Skeletal muscle cell (primary cell): Measurements from ENCODE around the gene GYPA.
"Not testable (repeated sequence)": the region's sequence is repeated elsewhere in the genome, so short reads cannot be mapped to it uniquely, and the experiment has no call there.

Experiments
- DNase-seq: peaks from one replicate; pipeline ENCODE4 v3.0.0-alpha.2; 2010; ENCODE audit warnings: low read depth
- H3K4me3 ChIP-seq: 2 replicates; pipeline ENCODE4 v1.5.1; 2011; ENCODE audit warnings: low read depth, mild to moderate bottlenecking, control low read depth, low read length, moderate library complexity

Gene GYPA

GRCh38 chr4:144130167-144130566 lies 10.4 kb downstream of the GYPA start:
- not testable (repeated sequence) for H3K4me3 ChIP-seq, DNase-seq

DNA sequence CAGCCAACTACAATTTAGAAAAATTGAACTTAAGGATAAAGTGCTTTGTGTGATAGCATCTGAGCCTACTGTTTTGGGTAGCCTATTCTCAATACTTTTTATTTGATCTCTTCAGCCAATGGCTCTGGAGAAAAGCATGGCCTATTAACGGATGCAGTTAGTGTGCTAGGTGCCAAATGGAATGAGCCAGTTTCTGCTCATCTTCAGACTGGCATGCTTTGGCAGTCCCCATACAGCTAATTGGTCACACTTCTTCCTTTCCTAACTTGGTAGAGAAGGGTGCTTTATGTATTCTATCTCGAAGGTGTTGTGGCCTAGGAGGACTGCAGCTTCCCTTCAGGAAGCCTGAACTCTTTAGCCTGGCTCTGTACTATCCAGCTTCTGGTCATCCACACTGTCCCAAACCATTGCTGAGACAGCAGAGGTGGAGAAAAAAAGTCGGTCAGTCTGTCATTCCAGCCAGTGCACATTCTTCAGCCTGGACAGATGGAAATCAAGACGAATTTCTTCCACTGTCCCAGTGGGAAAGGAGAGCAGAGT lies 11.1 kb downstream of the GYPA start:
- H3K4me3 ChIP-seq, DNase-seq: not testable (repeated sequence)

GRCh38 chr4:144128709-144129320 lies 11.7 kb downstream of the GYPA start:
- not testable (repeated sequence) for DNase-seq, H3K4me3 ChIP-seq

GRCh38 chr4:144125109-144125508 lies 15.4 kb downstream of the GYPA start:
- not testable (repeated sequence) for H3K4me3 ChIP-seq, DNase-seq

DNA sequence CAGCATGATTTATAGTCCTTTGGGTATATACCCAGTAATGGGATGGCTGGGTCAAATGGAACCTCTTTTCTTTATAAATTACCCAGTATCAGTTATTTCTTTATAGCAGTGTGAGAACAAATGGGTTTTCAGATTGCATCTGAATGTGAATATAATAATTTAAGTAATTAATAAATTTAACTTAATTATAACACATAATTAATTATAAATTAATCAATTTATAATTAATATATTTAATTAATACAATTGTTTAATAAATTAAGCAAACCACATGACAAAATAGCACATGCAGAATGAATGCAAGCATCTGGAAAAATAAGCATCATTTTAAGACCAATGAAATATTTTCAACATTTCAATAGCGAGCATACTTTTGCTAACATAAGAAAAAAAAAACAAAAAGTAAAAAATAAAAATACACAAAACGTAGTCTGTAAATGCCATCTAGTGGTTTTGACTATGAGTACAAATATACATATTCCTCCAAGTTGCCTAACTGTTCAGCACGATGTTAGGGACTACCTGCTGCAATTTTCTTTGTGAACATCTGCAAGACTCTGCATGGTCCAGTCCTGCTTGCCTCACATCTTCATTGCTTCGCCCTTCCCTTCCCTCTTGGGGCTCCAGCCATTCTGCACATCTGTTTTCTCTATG lies 16.4 kb downstream of the GYPA start:
- not testable (repeated sequence) for DNase-seq, H3K4me3 ChIP-seq

DNA sequence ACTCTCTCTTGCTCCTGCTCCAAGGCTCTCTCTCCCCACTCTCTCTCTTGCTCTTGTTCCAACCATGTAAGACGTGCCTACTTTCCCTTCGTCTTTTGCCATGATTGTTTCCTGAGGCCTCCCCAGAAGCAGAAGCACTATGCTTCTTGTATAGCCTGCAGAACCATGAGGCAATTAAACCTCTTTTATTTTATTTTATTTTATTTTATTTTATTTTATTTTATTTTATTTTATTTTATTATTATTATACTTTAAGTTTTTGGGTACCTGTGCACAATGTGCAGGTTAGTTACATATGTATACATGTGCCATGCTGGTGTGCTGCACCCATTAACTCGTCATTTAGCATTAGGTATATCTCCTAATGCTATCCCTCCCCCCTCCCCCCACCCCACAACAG lies 17.2 kb downstream of the GYPA start:
- not testable (repeated sequence) for H3K4me3 ChIP-seq, DNase-seq

DNA sequence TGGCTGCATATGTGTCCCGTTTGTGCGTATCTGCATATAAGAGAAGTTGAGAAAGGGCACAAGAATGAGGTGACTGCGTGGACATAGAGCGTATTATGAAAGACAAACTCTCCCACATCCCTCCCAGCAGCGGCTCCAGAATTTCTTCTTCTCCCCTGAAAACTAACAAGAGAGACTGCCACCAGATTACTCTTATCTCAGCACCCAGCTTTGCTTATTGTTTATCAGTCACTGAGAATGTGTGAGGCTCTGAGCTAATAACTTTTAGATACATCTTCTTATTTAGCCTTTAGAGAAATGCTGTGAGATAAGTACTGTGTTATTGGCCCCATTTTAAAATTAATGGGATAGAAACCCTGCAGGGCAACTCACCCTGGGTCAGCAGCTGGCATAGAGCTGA lies 20.8 kb downstream of the GYPA start:
- DNase-seq, H3K4me3 ChIP-seq: not testable (repeated sequence)

DNA sequence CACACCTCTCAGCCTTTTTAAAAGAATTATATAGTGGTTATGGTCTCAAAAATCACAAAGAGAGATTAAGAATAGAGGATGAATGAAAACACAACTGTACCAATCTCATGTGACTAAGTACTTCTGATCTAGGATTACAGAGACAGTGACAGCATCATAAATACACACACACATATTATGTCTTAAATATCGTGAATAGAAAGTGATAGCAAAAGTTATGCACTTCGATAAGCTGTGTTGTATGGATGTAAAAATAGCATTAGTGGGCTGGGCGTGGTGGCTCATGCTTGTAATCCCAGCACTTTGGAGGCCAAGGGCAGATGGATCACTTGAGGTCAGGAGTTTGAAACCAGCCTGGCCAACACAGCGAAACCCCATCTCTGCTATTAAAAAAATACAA lies 25.0 kb downstream of the GYPA start:
- no peak overlapping the region for H3K4me3 ChIP-seq
- DNase-seq: no peak

DNA sequence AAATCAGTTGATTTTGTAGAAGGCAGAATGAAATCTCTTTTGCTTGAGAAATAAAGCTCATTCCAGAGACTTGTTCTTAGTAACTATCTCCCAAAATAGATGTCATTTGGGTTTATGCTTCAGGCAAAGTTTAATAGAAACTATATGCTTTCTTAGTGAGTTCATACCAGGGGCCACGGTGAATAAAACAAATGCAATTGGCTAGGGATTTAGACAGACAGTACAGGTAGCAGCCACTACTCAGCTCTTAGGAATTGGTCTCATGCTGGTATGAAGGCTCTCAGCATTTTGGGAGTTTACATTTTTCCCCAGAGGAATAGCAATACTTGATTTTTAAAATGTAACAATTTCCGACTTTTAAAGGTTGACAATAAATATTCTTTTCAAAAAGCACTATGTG lies 27.0 kb downstream of the GYPA start:
- DNase-seq: no peak
- H3K4me3 ChIP-seq: no peak overlapping the region

GRCh38 chr4:144104509-144105130 lies 35.9 kb downstream of the GYPA start:
- DNase-seq: no peak
- no peak overlapping the region for H3K4me3 ChIP-seq

GRCh38 chr4:144097776-144098175 lies 42.7 kb downstream of the GYPA start:
- DNase-seq, H3K4me3 ChIP-seq: not testable (repeated sequence)

DNA sequence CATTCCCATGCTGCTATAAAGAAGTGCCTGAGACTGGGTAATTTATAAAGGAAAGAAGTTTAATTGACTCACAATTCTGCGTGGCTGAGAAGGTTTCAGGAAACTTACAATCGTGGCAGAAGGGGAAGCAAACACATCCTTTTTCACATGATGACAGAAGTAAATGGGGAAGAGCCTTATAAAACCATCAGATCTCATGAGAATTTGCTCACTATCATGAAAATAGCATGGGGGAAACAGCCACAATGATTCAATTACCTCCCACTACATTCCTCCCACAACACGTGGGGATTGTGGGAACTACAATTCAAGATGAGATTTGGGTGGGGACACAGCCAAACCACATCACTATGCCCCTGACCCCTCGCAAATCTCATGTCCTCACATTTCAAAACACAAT lies 46.5 kb downstream of the GYPA start:
- DNase-seq, H3K4me3 ChIP-seq: not testable (repeated sequence)

- not testable (repeated sequence) for DNase-seq, H3K4me3 ChIP-seq
Measured at GRCh38 chr4:144091181-144091580, 49.3 kb downstream of the GYPA start.

DNA sequence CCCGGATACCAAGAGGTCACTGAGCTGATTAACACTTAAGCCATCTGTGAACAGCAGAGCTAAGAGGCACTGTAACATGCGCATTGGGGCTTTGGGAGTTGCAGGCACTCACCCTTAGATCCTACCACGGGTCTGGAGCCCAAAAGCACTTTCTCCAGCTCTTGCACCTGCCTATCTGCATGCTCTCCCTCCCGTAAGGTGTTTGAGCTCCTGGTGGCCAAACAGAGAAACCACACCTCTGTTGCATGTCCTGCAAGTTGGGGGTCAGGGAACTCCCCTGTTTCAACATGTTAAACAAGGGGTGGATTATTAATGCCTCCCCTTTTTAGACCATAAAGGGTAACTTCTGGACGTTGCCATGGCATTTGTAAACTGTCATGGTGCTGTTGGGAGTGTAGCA lies 49.8 kb downstream of the GYPA start:
- H3K4me3 ChIP-seq: no peak overlapping the region
- no peak for DNase-seq

- H3K4me3 ChIP-seq, DNase-seq: not testable (repeated sequence)
Measured at GRCh38 chr4:144082053-144082452, 58.5 kb downstream of the GYPA start.

DNA sequence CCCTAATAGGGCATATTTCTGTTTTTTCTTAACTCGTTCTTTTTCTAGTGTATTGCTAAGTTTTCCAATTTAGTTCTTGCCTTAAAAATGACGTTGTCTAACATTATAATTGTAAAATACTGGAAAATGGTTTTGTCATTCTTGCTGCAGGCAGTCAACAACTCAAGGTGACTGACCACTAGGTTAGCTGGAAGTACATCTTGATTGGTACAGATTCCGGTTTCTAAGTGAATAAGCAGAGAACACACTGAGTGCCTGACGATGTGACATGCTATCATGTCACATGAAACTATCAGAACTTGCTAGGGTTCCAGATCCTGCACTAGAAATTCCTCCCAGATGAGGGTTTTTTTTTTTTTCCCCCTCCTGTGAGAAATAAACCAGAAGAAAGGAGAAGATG lies 60.4 kb downstream of the GYPA start:
- not testable (repeated sequence) for H3K4me3 ChIP-seq, DNase-seq

GRCh38 chr4:144078746-144079145 lies 61.8 kb downstream of the GYPA start:
- not testable (repeated sequence) for DNase-seq, H3K4me3 ChIP-seq

- not testable (repeated sequence) for DNase-seq, H3K4me3 ChIP-seq
Measured at GRCh38 chr4:144061556-144061955, 79.0 kb downstream of the GYPA start.

- not testable (repeated sequence) for DNase-seq, H3K4me3 ChIP-seq
Measured at GRCh38 chr4:144060234-144060859, 80.2 kb downstream of the GYPA start.
